HG03066 (cell line): ENCODE data around the gene ZNF470.

Experiments used
- ATAC-seq: cut with Tn5 transposase; IDR thresholded peaks from one replicate; pipeline ENCODE4 v1.9.1; 2021; ENCODE audit warnings: low read depth; ENCODE audit not compliant: unreplicated experiment

ZNF470 gene

DNA sequence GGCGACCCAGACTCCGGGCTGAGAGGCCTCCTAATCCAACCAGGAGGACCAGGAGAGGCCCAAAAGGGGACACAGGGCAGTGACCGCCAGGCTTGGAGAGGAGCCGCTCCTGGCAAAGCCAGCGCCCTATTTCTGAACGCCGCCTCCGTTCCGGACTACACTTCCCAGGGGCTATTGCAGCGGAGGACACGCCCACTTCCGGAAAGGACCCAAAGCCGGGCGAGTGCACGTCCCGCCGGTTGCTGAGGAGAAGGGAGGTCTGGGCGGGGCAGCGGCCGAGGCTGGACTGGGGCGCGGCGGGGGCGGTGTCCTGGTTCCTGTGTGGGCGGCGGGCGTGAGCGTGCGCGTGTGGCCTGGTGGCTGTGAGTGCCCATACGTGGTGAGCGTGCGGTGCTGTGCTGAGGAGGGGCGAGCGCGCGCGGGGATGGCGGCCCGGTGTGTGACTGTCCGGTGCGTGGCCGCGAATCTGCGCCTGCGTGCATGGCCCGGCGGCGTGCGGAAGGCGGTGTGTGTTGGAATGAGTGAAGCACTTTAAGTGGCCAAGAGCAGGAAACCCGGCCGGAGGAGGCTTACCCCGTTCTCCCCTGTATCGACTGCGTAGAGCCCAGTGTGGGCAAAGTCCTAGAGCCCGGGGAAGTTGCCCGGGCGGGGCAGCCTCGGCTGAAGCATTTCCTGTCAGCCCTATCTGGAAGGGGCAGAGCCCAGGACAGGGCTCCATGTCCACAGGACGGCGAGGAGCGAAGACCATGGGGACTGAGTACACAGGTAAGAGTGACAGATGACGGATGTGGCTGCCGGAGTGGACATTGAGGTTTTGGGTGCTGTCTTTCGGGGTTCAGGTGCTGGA lies at the start of gene ZNF470:
ZNF470 (plus strand) TSS at position 195 of the 847 bp plus-strand sequence. CDS start 2,844 bp downstream, outside the sequence.
- peak; percentile 93 for ATAC-seq

DNA sequence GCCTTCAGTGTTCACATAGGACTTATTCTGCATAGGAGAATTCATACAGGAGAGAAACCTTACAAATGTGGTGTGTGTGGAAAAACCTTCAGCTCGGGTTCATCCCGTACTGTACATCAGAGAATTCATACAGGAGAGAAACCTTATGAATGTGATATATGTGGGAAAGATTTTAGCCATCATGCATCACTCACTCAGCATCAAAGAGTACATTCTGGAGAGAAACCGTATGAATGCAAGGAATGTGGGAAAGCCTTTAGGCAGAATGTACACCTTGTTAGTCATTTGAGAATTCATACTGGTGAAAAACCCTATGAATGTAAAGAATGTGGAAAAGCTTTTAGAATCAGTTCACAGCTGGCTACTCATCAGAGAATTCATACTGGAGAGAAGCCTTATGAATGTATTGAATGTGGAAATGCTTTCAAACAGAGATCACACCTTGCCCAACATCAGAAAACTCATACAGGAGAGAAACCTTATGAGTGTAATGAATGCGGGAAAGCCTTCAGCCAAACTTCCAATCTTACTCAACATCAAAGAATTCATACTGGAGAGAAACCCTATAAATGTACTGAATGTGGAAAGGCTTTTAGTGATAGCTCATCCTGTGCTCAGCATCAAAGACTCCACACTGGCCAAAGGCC lies 41.9 kb upstream of the ZNF470 start:
- ATAC-seq: no peak

DNA sequence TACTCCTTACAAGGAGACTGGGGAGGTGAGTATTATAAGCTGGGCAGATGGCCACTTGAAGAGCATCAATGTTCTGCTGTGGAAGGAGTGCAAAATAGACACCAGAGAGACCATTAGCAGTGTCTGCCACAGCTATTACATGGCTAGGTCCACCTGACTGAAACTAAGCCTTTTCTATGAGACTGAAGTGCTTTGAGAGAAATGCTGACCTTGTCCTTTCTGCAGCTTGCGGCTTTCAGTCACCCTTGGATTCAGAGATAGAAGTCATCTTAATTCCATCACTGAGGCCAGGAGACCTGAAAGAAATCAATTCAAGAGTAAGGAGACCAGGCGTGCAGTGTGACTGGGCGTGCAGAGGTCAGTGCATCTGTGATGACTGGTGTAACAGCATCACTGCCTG lies 29.8 kb upstream of the ZNF470 start:
- no peak for ATAC-seq

GRCh38 chr19:56538254-56538760 lies 29.0 kb upstream of the ZNF470 start:
- no peak for ATAC-seq

DNA sequence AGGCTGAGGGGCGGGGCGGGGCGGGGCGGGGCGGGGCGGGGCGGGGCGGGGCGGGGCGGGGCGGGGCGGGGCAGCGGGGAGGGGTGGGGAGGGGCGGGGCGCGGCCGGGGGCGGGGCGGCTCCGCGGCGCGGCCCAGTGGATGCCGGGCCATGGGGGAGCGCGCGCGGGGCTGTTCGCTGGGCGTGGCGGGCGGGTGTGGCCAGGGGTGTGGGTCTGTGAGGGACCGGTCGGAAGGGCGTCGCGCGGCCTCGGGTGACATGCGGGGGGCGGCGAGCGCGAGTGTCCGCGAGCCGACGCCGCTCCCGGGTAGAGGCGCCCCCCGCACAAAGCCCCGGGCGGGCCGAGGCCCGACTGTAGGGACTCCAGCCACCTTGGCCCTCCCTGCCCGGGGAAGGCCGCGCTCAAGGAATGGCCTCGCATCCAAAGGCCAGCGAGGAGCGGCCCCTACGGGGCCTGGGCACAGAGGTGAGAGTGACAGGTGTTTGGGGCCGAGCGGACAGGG lies 28.5 kb upstream of the ZNF470 start, which contains the start of gene ZFP28:
ZFP28 (plus strand) TSS at position 188 of the 503 bp plus-strand sequence; CDS start at position 259, 71 bp downstream.
- no peak for ATAC-seq

DNA sequence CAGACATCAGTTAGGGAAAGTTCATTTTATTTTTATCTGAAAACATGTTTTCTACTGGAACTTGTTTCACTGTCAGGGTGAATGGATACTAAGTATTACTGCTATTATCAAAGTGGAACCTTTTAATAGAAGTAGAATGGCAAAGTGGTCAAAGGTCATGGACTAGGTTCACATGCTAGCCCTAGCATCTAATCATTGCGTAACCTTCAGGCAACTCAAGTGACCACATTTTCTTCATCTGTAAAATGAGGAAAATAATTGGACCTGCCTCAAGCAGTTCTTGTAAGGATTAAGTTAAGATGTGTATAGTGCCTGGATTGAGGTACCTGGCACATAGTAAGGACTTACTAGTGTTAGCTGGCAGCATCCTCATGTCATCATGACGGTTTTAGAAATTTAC lies 23.5 kb upstream of the ZNF470 start:
- no peak for ATAC-seq

GRCh38 chr19:56547535-56547934 lies 19.7 kb upstream of the ZNF470 start:
- ATAC-seq: no peak

GRCh38 chr19:56554272-56554869 lies 12.9 kb upstream of the ZNF470 start:
- no peak for ATAC-seq

DNA sequence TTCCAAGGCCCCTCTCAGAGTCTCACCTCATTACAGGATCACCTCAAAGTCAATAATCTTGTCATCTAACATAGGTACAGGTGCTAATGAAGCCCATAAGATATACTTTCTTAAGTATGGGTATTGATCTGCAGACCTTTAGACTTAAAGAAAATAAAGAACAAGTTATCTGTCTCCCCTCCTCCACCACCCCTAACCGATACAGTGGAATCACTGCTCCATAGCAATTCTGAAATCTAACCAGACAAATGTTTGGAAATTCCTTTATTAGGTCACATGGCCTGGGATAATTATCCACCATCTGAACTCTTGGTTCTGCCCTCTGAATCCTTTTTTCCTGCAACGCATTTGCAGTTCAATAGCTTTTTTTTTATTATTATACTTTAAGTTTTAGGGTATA lies 4.5 kb upstream of the ZNF470 start:
- ATAC-seq: no peak

DNA sequence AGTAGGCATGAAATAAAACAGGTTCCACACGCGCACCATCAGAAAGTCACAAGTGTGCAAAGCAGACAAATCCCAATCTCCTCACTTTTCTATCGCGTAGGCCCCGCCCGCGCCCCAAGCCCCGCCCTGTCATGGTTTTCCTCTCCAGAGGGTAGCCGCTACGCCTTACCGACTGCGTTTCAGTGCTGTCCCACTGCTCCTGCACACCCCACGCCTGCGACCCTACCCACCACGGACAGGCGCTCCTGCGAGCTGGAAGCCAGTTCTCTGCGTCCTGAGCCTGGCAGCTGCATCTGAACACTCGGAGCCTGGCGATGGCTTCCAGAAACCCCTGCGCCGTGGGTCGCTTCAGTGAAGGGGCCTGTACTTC lies 379 bp upstream of the ZNF470 start:
- ATAC-seq: peak; percentile 24

GRCh38 chr19:56572589-56572988 lies 5.3 kb downstream of the ZNF470 start:
- ATAC-seq: no peak

GRCh38 chr19:56573914-56574313 lies 6.6 kb downstream of the ZNF470 start:
- no peak for ATAC-seq

GRCh38 chr19:56577719-56578602 lies 10.7 kb downstream of the ZNF470 start:
- no peak for ATAC-seq

DNA sequence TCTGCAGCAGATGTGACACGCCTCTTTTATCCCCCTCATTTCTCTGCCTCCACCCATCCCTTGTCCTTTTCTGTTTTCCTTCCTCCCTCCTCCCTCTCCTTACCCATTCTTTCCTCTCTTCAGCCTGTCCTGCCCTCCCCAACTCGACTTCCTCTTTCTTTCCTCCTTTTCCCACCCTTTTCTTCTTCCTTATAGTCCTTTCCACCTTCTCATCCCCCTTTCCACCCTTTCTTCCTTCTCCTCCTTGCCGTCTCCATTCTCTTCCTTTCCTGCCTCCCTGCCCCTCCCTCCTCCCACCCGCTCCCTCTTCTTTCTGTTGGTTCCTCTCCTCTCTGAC lies 27.1 kb downstream of the ZNF470 start:
- ATAC-seq: no peak

DNA sequence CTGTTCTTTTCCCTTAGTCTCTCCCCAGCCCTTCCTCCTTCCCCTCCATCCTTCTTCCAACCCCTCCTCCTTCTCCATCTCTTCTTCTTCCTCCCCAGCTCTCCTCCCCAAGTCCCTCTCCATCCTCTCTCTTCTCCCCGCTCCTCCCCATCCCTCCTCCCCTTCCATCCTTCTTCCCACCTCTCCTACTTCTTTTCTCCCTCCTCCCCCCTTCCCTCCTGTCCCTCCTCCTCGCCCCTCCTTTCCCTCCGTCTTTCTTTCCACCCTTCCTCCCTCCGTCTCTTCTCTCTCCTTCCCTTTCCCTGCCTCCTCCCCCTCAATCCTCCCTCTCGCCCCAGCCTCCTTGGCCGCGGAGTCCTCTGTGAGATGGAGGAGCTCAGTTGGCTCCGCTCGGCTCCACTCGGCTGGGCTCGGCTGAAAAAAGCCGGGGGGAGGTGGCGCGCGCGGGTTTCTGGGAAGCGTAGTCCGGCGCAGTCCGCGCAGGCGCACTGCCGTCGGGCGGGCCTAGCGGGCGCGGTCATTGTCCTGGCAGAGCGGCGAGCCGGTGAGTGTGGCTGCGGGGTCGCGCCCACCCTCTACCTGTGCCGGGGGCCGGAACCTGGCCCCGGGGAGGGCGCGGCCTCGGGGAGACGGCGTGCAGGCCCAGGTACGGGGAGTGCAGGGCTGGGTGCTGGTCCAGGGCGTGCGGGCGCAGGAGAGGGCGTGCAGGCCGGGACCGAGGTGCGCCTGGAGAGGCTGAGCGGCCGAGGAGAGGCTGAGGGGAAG lies 27.7 kb downstream of the ZNF470 start, which contains the start of gene ZNF71:
ZNF71 (plus strand) TSS at position 520 of the 765 bp plus-strand sequence. CDS start 6,257 bp downstream, outside the sequence.
- peak; percentile 83 for ATAC-seq

DNA sequence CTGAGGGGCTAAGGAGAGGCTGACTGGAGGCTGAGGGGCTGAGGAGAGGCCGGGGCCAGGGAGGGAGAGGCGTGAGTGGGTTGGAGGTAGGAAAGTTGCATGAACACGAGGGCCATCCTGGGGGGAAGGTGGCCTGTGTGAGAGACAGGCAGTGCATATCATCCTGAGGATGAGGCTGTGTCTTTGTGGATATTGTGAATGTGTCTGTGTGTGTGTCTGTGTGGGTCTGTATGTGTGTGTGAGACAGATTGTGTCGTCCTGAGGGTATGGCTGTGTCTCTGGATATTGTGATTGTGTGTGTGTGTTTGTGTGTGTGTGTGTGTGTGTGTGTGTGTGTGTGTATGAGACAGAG lies 28.3 kb downstream of the ZNF470 start:
- ATAC-seq: peak; percentile 26

DNA sequence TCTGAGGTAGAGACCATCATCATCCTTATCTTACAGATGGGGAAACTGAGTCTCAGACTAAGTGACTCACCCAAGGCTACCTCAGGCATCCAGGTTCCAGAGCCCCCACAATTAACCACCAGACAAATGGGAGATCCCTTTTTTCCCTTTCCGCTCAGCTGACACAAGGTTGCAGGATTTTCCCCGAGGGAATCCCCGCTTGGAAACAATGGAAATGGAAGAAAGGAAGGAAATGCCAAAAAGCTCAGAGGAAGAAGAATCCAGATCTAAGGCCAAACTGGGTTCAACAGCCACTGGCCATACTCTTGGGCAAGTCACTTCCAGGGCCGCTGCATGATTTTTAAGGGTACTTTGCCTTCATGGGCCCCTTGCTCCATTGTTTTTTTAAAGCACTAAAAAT lies 29.4 kb downstream of the ZNF470 start:
- ATAC-seq: no peak

- ATAC-seq: no peak
Measured at GRCh38 chr19:56597696-56598095, 30.4 kb downstream of the ZNF470 start.

GRCh38 chr19:56601375-56601774 lies 34.1 kb downstream of the ZNF470 start:
- no peak for ATAC-seq
